GM18907 (cell line): Measurements from ENCODE around the gene ARHGAP26.

ENCODE experiments used
- ATAC-seq: cut with Tn5 transposase; IDR thresholded peaks from one replicate; pipeline ENCODE4 v1.9.1; 2021; ENCODE audit warnings: mild to moderate bottlenecking, moderate library complexity; ENCODE audit not compliant: unreplicated experiment

The ARHGAP26 gene

GRCh38 chr5:143173139-143173889 is 403.1 kb downstream of the ARHGAP26 start:
- no peak for ATAC-seq

DNA sequence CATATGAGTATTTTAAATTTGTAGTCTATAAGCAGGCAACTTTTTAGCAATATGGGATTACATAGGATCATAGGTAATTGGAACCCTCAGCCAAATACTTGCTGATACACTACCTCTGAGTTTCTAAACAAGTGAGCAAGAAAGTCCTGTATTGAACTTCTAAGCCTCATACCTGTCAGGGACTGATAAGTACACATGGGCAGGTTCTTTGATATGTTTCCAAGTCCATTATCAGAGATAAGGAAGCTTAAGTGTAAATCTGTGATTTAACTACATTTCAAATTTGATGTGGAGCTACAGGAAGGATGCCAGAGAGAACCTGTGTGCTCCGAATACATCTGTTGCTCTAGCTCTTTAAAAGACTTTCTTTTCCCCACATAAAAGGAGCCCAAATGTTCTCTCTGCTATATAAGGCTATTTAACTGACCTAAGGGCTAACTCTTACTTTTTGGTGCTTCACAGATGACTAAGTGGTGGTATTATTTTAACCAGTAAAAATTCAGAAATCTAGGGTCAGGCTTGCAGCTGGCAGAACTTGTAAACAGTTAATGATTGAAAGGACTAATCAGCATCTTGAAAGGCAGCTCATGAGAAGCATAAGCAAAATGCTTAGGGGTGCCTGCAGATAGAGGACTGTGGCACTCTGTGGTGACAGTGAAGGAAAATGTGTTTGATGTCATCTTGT is 404.7 kb downstream of the ARHGAP26 start:
- peak; percentile 96 for ATAC-seq

DNA sequence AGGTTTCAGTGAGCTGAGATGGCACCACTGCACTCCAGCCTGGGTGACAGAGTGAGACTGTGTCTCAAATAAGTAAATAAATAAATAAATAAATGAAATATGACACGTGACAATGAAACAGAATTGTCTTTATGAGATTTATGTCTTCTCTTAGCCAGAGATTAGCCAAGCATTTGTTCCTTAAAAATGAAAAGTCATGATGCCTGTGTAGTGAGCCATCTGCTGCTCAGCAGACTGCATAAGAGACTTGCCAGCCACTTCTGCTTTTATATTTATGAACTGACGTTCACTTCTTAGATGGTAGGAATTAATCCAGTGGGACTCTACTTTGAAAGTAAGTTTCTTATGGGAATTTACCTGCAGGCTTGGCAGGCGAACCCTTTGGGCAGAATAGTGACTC is 405.9 kb downstream of the ARHGAP26 start:
- ATAC-seq: no peak

DNA sequence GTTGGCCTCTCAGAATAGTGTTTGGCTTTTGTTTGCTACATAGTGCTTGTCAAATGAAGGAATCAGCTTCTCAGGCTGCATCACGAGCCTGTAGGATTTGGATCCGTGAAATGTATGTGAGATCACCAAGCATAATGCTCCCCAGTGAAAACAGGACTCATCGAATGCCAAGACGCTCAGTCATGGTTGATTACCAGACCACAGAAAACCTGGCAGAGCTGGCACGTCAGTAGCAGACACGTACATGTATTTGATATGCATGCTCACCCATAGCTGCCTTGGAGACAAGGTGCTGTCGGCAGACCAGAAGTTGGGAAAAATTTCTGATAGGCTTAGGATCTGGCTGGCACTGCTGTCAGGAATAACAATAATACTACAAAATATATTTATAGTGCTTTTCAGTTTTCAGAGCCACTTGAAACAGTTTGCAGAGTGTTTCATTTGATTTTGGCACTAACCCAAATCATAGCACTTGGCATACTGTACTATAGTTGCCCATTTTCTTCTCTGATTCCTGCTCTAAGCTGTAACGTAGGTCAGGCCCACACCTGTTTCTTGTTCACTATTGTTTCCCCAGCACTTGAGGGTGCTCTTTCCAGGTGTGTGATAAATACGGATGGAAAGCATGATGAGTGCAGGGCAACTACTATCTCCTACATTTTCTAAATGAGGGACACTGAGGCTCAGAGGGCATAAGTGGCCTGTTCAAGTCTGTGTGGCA is 407.2 kb downstream of the ARHGAP26 start:
- no peak for ATAC-seq

- ATAC-seq: no peak
These were observed 409.1 kb downstream of the ARHGAP26 start for GRCh38 chr5:143179126-143179740.

GRCh38 chr5:143180751-143181150 is 410.6 kb downstream of the ARHGAP26 start:
- no peak for ATAC-seq

DNA sequence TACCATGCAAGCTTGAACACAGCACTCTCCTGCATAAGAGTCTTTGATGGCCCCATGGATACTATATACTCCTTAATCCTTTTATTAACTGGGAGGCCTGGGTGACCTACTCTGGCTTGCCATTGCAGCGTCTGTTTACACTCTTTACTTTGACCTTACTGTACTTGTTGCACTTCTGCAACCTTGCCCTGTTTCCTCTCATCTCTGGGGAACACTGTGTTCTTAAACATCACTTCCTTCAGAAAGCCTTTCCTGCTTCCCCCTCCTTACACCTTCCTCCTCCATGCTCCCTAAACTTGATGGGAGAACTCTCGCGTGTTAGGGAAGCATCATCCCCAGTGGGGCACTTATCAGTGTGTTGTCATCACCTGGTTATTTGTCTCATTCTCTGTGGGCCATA is 411.0 kb downstream of the ARHGAP26 start:
- ATAC-seq: no peak

- no peak for ATAC-seq
These were observed 411.9 kb downstream of the ARHGAP26 start for GRCh38 chr5:143182106-143182505.

DNA sequence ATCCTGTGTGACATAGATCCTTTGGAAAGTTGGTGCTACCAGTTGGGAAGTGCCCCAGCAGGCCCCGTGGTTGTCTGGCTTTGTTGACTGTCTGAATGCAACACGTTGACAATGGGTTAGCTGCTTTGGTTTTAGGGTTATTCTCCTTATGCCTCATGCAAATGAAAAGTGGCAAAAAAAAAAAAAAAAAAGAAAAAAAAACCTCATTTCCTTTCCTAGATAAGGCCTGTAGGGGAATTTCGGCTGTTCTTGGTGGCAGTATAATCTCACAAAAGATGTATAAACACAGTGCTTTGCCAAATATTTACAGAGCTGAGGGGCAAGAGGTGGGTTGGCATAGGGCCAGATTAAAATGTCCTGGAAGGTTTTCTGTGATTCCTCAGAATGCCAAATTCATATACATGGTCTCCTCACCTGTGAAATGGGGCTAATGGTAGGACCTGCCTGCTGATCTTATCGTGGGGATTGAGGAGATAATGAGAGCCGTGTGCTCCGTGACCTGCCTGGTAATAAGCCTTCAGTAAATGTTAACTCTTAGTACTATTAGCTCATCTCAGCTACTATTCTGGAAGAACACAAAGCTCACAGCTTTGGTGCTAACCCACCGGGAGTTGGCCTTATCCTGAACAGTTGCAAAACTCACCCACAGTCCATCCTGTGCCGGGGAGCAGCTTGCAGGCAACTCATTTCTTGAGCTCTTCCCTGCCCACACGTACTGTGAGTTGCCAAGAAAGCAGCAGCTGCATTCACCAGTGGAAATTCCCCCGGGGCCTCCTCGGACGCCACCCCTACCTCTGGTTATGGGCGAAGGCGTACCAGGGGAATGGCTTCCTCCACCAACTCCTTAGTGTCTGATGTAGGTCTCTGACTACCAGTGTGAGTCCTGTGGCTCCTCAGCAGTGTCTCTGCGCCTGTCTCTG is 413.0 kb downstream of the ARHGAP26 start:
- peak; percentile 78 for ATAC-seq

DNA sequence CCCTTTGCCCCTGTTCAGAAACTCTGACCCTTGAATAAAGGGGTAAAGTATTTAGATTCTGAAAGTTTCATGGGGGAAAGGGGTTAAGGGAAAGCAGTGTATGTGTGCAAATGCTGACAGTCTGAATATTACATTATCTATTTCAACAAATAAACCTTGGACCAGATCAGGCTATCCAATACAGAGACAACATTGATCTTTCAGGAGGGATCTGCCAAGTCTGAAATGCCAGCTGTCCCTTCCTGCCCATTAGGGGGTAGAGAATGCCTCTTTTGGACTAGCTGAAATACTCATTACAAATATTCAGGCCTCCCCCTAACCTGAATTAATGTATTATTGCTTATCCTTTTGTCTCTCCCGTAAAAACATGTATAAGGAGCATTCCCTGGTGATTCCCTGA is 413.8 kb downstream of the ARHGAP26 start:
- ATAC-seq: no peak

DNA sequence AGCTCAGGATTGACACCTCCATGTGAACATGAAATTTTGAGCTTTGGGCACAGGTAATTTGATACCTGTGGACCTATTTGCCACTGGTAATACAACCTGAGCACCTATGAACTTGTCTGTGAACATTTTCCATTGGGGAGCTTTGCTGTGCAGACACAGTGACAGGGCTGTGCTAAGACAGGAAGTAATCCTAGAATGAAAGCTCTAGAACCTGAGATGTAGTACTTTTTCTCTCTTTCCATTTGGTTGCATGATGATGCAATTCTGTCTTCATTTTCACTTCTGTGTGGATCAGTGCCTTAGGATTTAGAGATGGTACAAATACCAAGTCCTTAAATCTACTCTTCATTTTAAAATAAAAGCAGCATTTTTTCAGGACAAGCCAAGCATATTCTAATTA is 416.4 kb downstream of the ARHGAP26 start:
- ATAC-seq: no peak

DNA sequence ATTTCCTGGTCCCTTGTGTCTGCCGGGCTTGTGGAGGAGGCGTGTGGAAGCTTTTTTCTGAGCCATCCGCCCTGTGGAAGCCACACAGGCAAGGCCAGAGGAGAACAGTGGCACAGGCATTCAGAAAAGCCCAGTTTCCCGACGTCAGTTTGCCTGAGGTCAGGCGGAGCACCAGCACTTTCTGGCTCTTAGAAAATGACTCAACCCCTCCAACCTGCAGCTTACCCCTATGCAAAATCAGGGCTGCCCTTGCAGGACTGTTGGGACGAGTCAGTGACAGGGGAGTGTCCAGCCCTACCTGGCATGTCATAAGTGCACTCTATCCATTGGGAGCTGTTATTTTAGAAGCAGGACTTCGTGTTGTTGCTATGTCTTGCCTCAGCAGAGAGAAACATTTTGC is 417.3 kb downstream of the ARHGAP26 start:
- no peak for ATAC-seq

DNA sequence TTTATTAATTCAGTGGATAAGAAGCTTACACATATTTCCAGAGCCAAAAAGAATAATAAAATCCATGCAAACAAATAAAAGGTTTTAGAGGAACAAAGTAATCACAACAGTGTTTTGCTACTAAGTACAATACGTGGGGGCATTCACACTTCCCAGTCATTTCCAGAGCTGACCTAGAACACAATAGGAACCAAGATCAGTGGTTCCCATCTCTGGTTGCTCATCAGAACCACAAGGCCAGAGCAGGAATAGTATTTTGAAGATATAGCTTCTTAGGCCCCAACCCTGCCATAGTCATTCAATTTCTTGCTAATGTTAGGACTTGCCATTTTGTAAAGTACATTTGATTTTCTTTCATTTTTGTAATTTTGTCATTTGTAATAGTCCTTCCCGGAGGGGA is 417.9 kb downstream of the ARHGAP26 start:
- ATAC-seq: no peak

- ATAC-seq: no peak
These were observed 418.5 kb downstream of the ARHGAP26 start for GRCh38 chr5:143188692-143189091.

GRCh38 chr5:143190260-143190810 is 420.2 kb downstream of the ARHGAP26 start:
- no peak for ATAC-seq

DNA sequence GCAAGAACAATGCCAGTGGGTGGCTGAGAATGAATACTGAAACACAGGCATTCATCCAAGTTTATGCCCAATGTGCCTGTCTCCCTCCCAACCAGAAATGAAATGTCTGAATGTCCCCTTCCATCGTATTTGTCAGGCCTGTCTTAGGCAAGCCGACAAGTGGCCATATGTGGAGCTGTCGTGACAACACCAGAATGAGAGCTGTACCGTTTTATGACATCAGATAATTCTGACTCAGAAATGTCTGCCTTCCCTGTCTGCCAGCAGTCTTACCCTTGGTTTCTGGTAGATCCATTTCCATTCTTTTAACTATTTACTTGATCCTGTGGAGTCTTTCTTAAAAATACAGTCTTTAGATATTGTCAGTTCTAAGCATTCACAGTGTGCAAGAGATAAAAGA is 421.5 kb downstream of the ARHGAP26 start:
- no peak for ATAC-seq

DNA sequence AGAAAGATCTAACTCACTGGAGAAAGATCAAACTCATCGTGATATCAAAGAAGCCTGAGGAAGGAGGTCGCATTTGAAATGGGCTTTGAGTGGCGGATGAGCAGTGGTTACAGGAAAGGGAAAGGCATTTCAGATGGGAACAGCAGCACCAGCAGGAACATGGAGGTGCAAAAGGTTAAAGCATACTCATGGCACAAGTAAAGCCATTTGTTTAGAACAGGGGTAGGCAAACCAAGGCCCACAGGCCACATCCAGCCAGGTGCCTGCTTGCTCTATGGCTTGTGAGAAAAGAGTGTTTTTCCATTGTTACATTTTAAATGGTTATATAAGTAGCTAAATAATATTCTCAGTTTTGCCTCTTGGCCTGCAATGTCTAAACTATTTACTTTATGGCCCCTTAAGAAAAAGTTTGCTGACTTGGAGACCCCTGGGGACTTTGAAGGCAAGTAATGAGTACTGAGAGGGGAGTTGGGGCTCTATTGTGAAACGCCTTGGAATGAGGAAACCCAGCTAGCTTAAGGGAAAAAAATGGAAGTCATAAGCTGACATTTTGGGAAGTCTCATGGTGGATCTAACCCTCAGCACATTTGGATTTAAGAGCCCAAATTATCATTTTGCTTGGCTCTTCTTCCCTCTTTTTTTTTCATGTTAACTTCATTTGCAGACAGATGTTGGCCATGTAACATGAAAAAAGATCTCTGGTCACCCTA is 422.2 kb downstream of the ARHGAP26 start:
- no peak for ATAC-seq

GRCh38 chr5:143194206-143194605 is 424.0 kb downstream of the ARHGAP26 start:
- ATAC-seq: no peak

GRCh38 chr5:143194713-143195112 is 424.5 kb downstream of the ARHGAP26 start:
- ATAC-seq: no peak
